Erythroblast (primary cell): Measurements from ENCODE around the gene MPPED2.

Source experiments
- GATA1 ChIP-seq: IDR thresholded peaks from 2 replicates; pipeline ENCODE4 v1.6.1; 2011; ENCODE audit warnings: low read depth, mild to moderate bottlenecking, control low read depth, low read length, moderate library complexity
- POLR2A ChIP-seq: IDR thresholded peaks from 2 replicates; pipeline ENCODE4 v1.6.1; 2011; ENCODE audit warnings: mild to moderate bottlenecking, low read length

GRCh38 chr11:30452114-30452513 lies 134.0 kb downstream of the MPPED2 start:
- no peak for TF ChIP-seq POLR2A
- no peak for TF ChIP-seq GATA1
